ENCODE measurements around the gene LATS2.

The LATS2 gene

GRCh38 chr13:21018220-21018619 is 43.2 kb downstream of the LATS2 start:
- no peaks in the 10 kb centered on the region for H3K27me3 ChIP-seq (ENCODE audit: control insufficient read depth, insufficient read depth, low read length, poor library complexity, severe bottlenecking)
- H3K27ac ChIP-seq (ENCODE audit: insufficient read depth, low read depth, low read length, poor library complexity, severe bottlenecking), result no peak overlapping the region
- no peak overlapping the region for H3K4me3 ChIP-seq (ENCODE audit: insufficient read depth, low read depth, low read length)
- H3K36me3 ChIP-seq (ENCODE audit: control insufficient read depth, insufficient read depth, low read length), result no peaks in the 10 kb centered on the region
- 96 to 97% methylated on average over 4 of the region's 4 CpGs for WGBS, 2 experiments
- H3K9me3 ChIP-seq (ENCODE audit: control insufficient read depth, low read length), result no peaks in the 10 kb centered on the region
- no peaks in the 10 kb centered on the region for H3K4me1 ChIP-seq (ENCODE audit: control insufficient read depth, insufficient read depth, low read length)

DNA sequence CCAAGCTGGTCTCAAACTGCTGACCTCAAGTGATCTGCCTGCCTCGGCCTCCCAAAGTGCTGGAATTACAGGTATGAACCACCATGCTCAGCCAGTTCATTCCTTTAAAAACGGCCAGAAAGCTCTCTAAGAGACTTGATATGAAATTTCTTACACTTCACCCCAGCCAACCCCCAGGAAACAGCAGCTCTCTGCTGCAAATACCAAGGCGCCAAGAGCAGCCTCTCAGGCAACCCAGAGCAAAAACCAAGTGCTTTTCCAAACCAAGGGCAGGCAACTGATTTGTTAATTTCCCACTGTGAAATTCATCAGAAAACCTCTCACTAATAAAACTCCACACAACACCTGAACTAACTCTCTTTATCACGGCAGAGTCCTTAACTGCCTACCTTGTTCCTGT is 44.9 kb downstream of the LATS2 start:
- no peaks in the 10 kb centered on the region for H3K9me3 ChIP-seq (ENCODE audit: control insufficient read depth, low read length)
- H3K27ac ChIP-seq (ENCODE audit: insufficient read depth, low read depth, low read length, poor library complexity, severe bottlenecking), result no peak overlapping the region
- H3K36me3 ChIP-seq (ENCODE audit: control insufficient read depth, insufficient read depth, low read length), result no peaks in the 10 kb centered on the region
- H3K4me1 ChIP-seq (ENCODE audit: control insufficient read depth, insufficient read depth, low read length), result no peaks in the 10 kb centered on the region
- H3K4me3 ChIP-seq (ENCODE audit: insufficient read depth, low read depth, low read length), result no peak overlapping the region
- no peaks in the 10 kb centered on the region for H3K27me3 ChIP-seq (ENCODE audit: control insufficient read depth, insufficient read depth, low read length, poor library complexity, severe bottlenecking)
- 89 to 91% methylated on average over 4 of the region's 4 CpGs for WGBS, 2 experiments

GRCh38 chr13:21015284-21015683 is 46.1 kb downstream of the LATS2 start:
- no peak overlapping the region for H3K27ac ChIP-seq (ENCODE audit: insufficient read depth, low read depth, low read length, poor library complexity, severe bottlenecking)
- H3K4me3 ChIP-seq (ENCODE audit: insufficient read depth, low read depth, low read length), result no peak overlapping the region
- no peaks in the 10 kb centered on the region for H3K9me3 ChIP-seq (ENCODE audit: control insufficient read depth, low read length)
- H3K27me3 ChIP-seq (ENCODE audit: control insufficient read depth, insufficient read depth, low read length, poor library complexity, severe bottlenecking), result no peaks in the 10 kb centered on the region
- no peaks in the 10 kb centered on the region for H3K4me1 ChIP-seq (ENCODE audit: control insufficient read depth, insufficient read depth, low read length)
- WGBS, 2 experiments, result 73 to 88% methylated on average over 1 of the region's 1 CpG
- no peaks in the 10 kb centered on the region for H3K36me3 ChIP-seq (ENCODE audit: control insufficient read depth, insufficient read depth, low read length)

DNA sequence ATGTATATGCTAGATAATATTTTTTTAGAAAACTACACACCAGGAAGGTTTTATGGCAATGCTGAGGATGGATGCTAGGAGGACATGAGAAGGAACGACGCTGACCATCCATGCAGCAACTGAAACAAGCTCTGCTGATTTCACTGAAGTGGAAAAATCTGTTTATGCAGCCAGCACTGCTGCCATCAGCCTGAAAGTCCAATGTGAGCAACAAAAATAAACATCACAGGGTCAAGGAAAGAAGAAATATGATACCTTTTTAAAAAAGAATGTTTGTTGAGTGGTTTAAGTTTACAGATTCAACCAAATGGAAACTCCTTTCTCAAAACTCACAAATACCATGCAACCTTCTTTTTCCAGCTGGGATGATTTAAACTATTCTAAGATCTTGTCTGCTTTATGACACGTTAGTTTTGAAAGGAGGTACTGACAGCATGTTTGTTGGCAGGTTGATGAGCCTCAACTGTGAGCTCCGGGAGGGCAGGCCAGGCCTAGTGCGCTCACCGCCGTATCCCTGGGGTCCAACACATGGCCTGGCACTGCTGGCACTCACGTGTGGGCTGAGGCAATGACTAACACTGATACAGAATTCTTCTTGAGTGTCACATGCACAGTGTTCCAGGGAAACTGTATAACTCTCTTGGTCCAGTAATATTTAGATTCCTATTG is 46.8 kb downstream of the LATS2 start:
- 93 to 95% methylated on average over 8 of the region's 8 CpGs for WGBS, 2 experiments
- Histone ChIP-seq H3K27ac (ENCODE audit: insufficient read depth, low read depth, low read length, poor library complexity, severe bottlenecking) (no peak overlapping the region), H3K9me3 (ENCODE audit: control insufficient read depth, low read length) (no peaks in the 10 kb centered on the region), H3K4me3 (ENCODE audit: insufficient read depth, low read depth, low read length) (no peak overlapping the region), H3K4me1 (ENCODE audit: control insufficient read depth, insufficient read depth, low read length) (no peaks in the 10 kb centered on the region), H3K27me3 (ENCODE audit: control insufficient read depth, insufficient read depth, low read length, poor library complexity, severe bottlenecking) (no peaks in the 10 kb centered on the region), H3K36me3 (ENCODE audit: control insufficient read depth, insufficient read depth, low read length) (no peaks in the 10 kb centered on the region)

DNA sequence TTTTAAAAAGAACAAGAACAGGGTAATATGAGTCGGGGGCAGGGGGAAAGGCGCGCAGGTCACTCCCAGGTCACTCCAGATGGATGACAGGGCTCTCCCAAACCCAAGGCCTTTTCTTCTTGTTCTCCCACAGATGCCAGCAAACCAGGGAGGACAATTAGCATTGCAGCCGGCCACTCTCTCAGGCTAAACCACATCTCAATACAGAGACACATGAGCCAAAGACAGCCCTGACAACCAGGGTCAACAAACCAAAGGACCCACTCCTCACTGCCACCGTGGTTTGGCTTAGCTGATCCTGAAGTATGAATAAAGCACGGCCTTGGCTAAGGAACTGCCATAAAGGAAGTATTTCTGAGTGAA is 47.3 kb downstream of the LATS2 start:
- Histone ChIP-seq H3K27me3 (ENCODE audit: control insufficient read depth, insufficient read depth, low read length, poor library complexity, severe bottlenecking) (no peaks in the 10 kb centered on the region), H3K36me3 (ENCODE audit: control insufficient read depth, insufficient read depth, low read length) (no peaks in the 10 kb centered on the region), H3K9me3 (ENCODE audit: control insufficient read depth, low read length) (no peaks in the 10 kb centered on the region), H3K27ac (ENCODE audit: insufficient read depth, low read depth, low read length, poor library complexity, severe bottlenecking) (no peak overlapping the region), H3K4me1 (ENCODE audit: control insufficient read depth, insufficient read depth, low read length) (no peaks in the 10 kb centered on the region), H3K4me3 (ENCODE audit: insufficient read depth, low read depth, low read length) (no peak overlapping the region)
- 90 to 93% methylated on average over 6 of the region's 6 CpGs for WGBS, 2 experiments

DNA sequence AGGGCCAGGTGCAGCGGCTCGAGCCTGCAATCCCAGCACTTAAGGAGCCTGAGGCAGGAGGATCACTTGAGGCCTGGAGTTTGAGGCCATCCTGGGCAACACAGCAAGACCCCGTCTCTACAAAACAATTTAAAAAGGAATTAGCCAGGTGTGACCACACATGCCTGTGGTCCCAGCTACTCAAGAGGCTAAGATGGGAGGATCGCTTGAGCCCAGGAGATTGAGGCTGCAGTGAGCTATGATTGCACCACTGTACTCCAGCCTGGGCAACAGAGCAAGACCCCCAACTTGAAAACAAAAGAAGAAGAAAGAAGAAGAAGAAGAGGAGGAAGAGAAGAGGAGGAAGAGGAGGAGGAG is 47.7 kb downstream of the LATS2 start:
- no peaks in the 10 kb centered on the region for H3K9me3 ChIP-seq (ENCODE audit: control insufficient read depth, low read length)
- WGBS, 2 experiments, result 90 to 94% methylated on average over 4 of the region's 4 CpGs
- H3K4me3 ChIP-seq (ENCODE audit: insufficient read depth, low read depth, low read length), result no peak overlapping the region
- no peak overlapping the region for H3K27ac ChIP-seq (ENCODE audit: insufficient read depth, low read depth, low read length, poor library complexity, severe bottlenecking)
- no peaks in the 10 kb centered on the region for H3K27me3 ChIP-seq (ENCODE audit: control insufficient read depth, insufficient read depth, low read length, poor library complexity, severe bottlenecking)
- H3K36me3 ChIP-seq (ENCODE audit: control insufficient read depth, insufficient read depth, low read length), result no peaks in the 10 kb centered on the region
- no peaks in the 10 kb centered on the region for H3K4me1 ChIP-seq (ENCODE audit: control insufficient read depth, insufficient read depth, low read length)

DNA sequence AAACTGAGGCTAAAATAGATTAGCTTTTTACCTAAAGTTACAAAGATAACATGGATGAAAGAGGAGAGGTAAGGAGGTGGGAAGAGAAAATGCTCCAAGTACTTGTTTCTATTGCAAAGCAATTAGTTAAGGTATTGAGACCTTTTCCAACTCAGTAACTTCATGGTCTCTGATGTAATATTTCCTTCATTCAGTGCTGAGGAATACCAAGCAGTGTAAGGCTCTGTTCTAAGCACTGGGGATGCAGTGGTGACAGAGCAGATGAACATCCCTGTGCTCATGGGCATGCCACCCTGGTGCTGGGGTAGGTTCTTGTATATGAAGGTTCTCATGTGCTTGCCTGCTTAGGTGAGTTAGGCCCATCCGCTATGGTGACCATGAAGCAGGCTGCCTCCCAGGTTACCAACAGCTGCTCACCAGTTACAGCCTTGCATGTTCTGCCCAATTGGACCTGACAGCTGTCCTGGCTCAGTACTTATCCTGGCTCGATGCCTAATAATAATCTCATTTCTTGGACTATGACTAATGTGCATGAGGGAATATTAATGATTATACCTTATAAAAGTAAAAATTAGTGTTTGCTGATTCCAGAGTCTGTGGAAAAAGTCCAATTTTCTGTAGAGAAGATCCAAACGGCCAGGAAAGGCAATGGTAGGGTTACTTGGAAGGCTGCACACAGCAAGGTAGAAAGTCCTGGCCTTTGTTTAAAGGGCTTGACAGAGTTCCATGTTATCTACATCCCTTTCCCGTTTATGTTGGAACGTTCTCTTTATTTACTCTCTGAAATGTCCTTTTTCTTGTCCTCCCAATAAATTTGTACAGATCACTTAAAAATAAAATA is 48.3 kb downstream of the LATS2 start:
- Histone ChIP-seq H3K4me1 (ENCODE audit: control insufficient read depth, insufficient read depth, low read length) (no peaks in the 10 kb centered on the region), H3K27ac (ENCODE audit: insufficient read depth, low read depth, low read length, poor library complexity, severe bottlenecking) (no peak overlapping the region), H3K9me3 (ENCODE audit: control insufficient read depth, low read length) (no peaks in the 10 kb centered on the region), H3K27me3 (ENCODE audit: control insufficient read depth, insufficient read depth, low read length, poor library complexity, severe bottlenecking) (no peaks in the 10 kb centered on the region), H3K36me3 (ENCODE audit: control insufficient read depth, insufficient read depth, low read length) (no peaks in the 10 kb centered on the region), H3K4me3 (ENCODE audit: insufficient read depth, low read depth, low read length) (no peak overlapping the region)
- WGBS, 2 experiments, result 97% methylated on average over 5 of the region's 5 CpGs

DNA sequence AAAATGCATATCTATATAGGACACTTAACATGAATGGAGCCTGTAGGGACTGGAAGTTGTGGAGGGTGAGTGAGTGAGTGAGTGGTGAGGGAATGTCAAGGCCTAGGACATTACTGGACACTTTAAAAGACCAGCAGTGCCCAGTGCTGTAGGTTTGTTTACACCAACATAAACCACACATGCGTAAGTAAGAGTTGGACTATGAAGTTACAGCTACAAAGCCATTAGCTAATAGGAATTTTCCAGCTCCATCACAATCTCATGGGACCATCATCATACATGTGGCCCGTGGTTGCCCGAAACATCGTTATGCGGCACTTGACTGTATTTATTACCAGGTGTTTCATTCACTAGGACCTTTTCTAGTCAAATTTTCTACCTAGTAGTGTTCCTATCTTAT is 49.2 kb downstream of the LATS2 start:
- H3K27ac ChIP-seq (ENCODE audit: insufficient read depth, low read depth, low read length, poor library complexity, severe bottlenecking), result no peak overlapping the region
- H3K27me3 ChIP-seq (ENCODE audit: control insufficient read depth, insufficient read depth, low read length, poor library complexity, severe bottlenecking), result no peaks in the 10 kb centered on the region
- 75 to 76% methylated on average over 5 of the region's 5 CpGs for WGBS, 2 experiments
- H3K4me3 ChIP-seq (ENCODE audit: insufficient read depth, low read depth, low read length), result no peak overlapping the region
- H3K36me3 ChIP-seq (ENCODE audit: control insufficient read depth, insufficient read depth, low read length), result no peaks in the 10 kb centered on the region
- H3K4me1 ChIP-seq (ENCODE audit: control insufficient read depth, insufficient read depth, low read length), result no peaks in the 10 kb centered on the region
- H3K9me3 ChIP-seq (ENCODE audit: control insufficient read depth, low read length), result no peaks in the 10 kb centered on the region

DNA sequence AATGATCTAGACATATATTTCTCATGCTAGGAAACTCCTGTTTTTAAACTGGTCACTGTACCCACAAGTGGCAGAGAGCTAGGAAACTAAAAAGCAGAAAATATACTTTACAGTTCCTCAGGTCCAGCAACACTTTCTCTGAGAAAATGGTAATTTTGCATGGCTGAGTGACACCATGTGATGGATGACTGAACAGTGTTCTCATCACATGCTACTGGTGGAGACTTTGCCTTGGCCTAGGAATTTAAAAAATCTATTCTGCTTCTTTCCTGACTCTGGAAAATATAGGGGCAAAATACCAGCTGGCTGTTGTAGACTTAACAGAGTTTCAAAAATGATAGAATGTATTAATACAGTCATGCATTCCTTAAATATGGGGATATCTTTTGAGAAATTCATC is 50.0 kb downstream of the LATS2 start:
- no peak overlapping the region for H3K27ac ChIP-seq (ENCODE audit: insufficient read depth, low read depth, low read length, poor library complexity, severe bottlenecking)
- H3K4me3 ChIP-seq (ENCODE audit: insufficient read depth, low read depth, low read length), result no peak overlapping the region
- no peaks in the 10 kb centered on the region for H3K27me3 ChIP-seq (ENCODE audit: control insufficient read depth, insufficient read depth, low read length, poor library complexity, severe bottlenecking)
- H3K4me1 ChIP-seq (ENCODE audit: control insufficient read depth, insufficient read depth, low read length), result no peaks in the 10 kb centered on the region
- no peaks in the 10 kb centered on the region for H3K36me3 ChIP-seq (ENCODE audit: control insufficient read depth, insufficient read depth, low read length)
- no peaks in the 10 kb centered on the region for H3K9me3 ChIP-seq (ENCODE audit: control insufficient read depth, low read length)

DNA sequence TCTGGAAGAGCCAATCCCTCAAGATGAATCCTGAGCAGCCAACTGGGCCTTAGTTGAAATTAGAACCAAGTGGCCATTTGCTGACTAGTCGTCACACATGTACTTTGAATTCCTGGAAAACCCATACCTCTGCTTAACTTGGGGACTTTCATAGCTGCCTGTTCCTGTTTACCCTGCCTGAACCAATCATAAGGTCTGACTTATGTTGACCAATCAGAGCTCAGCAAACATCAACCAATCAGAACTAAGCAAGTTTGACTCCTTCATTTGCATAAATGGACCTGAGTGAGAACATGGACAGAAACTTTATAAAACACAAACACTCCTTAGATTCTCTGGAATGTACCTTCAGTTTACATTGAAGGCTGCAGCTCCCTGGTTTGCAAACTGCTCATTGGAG is 50.8 kb downstream of the LATS2 start:
- Histone ChIP-seq H3K36me3 (ENCODE audit: control insufficient read depth, insufficient read depth, low read length) (no peaks in the 10 kb centered on the region), H3K9me3 (ENCODE audit: control insufficient read depth, low read length) (no peaks in the 10 kb centered on the region), H3K27ac (ENCODE audit: insufficient read depth, low read depth, low read length, poor library complexity, severe bottlenecking) (no peak overlapping the region), H3K4me1 (ENCODE audit: control insufficient read depth, insufficient read depth, low read length) (no peaks in the 10 kb centered on the region), H3K4me3 (ENCODE audit: insufficient read depth, low read depth, low read length) (no peak overlapping the region), H3K27me3 (ENCODE audit: control insufficient read depth, insufficient read depth, low read length, poor library complexity, severe bottlenecking) (no peaks in the 10 kb centered on the region)
- 96 to 97% methylated on average over 1 of the region's 1 CpG for WGBS, 2 experiments

Measured in ectodermal cell (in vitro differentiated cells).